AML-193 (cell line): Measurements from ENCODE around the gene BHLHE23.
"Not testable (repeated sequence)": the region's sequence is repeated elsewhere in the genome, so short reads cannot be mapped to it uniquely, and the experiment has no call there.

Experiments used
- DNase-seq, 2 experiments: peaks; one replicate each; lab custom pipeline; 2025; lab: John Stamatoyannopoulos, UW

BHLHE23 gene

DNA sequence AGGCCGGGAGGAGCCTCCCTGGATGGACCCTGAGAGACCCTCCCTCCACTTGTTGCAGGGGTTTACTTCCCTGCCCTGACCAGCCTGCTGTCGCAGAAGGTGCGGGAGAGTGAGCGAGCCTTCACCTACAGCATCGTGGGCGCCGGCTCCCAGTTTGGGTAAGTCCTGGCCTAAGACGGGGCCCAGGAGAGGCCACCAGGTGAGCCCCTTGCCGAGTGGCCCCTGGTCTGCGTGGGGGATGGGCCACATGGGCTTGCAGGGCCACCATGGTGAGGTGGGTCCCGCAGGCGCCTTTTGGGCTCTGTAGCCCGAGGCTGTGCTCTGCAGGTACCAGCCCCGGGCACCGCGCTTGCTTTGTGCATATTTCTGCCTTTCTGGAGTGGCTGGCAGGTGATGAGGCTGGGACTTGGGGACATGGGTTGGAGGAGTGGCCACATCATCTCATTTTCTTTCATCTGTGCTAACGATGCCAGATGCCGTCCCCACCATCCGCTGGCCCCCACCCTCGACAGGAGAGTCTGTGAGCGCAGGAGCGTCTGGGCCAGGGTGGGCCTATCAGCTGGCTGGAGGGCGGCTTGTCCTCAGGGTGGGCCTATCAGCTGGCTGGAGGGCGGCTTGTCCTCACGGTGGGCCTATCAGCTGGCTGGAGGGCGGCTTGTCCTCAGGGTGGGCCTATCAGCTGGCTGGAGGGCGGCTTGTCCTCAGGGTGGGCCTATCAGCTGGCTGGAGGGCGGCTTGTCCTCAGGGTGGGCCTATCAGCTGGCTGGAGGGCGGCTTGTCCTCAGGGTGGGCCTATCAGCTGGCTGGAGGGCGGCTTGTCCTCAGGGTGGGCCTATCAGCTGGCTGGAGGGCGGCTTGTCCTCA, 46.1 kb downstream of the BHLHE23 start:
- DNase-seq, result not testable (repeated sequence)

DNA sequence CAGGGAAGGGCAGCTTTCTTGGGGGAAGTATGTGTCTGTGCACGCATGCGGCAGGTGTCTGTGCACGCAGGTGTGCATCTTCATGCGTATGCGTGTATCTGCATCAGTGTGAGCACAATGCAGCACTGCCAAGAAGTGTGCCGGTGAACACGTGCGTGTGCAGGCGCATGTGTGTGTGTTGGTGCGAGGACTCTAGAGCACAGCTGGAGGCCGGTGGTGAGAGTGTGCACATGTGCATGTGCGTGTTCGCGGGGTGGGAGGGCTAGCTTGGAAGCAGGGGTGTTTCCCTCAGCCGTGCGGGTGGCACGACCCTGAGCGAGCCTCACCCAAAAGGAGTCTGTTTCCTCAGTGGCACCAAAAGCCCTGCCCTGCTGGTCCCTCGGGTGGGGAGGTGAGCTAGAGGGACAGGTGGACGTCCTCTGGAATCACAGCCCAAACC, 46.7 kb downstream of the BHLHE23 start:
- no peak for DNase-seq

DNA sequence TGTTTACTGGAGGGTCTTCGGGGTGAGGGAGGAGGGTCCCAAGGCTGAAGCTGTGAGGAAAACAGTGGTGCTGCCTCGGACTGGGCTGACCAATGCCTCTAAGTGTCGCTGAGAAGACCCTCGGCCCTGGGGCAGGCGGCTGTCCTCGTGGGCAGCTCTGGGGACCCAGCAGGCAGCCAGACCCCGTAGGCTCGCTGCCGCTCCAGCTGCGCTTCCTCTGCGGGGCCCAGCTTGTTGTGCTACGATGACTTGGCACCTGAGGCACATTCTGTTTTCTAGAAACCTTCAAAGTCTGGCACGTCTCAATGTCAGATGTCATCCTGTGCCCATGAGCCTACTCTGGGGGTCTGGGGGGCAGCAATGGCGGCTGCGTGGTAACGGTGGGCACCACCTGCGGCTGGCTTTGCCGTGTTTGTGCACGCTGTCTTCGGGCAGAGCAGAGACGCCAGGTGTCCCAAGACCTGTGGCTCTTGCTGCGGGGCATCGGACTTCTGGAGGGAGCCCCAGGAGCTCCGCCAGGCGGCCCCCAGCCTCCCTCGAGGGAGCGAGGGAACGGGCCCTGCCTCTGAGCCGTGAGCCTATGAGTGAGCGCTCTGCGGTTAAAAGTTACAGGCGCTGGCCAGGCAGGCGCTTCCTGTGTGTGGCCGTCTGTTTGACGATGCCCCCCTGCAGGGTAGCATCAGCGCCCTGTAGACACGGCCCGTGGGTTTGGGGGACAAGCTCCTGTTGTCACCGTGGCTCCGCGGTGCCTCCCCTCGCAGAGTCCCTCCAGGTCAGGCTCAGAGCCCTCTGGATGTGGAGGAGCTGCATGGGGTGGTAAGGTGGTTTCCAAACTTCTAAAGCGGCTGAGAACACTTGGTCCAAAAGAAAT, 47.4 kb downstream of the BHLHE23 start:
- DNase-seq, result no peak

DNA sequence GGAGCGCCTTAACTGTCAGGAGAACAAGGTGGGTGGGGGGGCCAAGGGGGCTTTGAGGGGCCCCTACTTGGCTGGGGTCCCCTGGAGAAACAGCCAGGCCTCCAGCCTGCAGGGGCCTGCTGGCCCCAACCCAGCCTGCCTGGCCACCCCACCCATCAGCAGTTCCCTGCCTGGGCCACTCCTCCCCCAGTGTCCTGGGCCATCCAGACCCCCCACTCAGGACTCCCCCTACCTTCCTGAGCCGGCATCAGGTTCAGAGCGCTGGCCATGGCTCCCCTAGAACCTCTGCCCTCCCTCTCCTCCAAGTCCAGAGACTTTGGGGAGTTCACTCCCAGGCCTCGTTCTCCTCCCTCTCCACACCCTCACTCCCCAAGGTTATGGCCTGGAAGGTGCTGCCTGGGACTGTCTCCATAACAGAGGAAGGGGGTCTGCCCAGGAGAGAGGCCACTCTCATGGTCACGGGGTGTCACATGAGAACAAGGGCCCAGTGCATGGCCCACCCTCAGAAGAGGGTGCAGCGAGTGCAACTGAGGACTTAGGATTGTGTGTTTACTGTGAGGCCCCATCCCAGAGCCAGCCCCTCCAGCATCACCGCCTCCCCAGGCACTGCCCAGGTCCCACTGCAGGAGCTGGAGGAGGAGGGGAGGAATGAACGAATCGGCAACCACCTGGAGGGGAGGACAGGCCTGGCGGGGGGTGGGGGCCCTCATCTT, 48.2 kb downstream of the BHLHE23 start:
- DNase-seq, result no peak

DNA sequence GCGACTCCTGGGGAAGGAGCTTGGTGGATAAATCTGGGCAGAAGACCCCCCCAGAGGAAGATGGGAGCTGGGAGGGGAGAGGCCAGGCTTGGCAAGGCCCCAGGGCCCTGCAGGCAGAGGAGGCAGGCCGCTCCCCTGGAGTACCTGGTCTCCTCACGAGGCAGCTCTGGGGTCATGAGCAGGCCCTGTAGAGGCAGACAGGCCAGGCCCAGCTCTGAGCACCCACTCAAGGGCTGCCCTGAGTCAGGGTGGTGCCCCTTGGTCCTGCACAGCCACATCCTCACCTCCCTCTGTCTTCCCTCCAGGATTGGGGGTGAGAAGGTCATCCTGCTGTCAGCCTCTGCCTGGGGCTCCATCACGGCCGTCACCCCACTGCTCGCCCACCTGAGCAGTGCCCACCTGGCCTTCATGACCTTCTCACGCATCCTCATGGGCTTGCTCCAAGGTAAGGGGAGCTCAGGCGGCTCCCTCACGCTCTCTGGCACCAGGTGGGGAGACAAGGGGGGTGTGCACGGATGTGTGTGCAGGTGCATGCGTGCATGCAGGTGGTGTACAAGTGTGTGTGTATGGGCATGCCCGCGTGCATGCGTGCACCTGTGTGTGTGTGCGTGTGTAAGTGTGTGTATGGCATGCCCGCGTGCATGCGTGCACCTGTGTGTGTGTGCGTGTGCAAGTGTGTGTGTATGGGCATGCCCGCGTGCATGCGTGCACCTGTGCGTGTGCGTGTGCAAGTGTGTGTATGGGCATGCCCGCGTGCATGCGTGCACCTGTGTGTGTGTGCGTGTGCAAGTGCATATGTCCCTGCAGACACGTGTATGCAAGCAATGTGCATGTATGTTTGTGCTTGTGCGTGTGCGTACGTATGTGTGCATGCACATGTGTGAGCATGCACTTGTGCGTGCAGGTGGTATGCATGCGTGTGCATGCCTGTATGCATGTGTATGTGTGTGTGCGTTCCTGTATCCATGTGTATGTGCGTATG, 49.3 kb downstream of the BHLHE23 start:
- DNase-seq, result no peak

DNA sequence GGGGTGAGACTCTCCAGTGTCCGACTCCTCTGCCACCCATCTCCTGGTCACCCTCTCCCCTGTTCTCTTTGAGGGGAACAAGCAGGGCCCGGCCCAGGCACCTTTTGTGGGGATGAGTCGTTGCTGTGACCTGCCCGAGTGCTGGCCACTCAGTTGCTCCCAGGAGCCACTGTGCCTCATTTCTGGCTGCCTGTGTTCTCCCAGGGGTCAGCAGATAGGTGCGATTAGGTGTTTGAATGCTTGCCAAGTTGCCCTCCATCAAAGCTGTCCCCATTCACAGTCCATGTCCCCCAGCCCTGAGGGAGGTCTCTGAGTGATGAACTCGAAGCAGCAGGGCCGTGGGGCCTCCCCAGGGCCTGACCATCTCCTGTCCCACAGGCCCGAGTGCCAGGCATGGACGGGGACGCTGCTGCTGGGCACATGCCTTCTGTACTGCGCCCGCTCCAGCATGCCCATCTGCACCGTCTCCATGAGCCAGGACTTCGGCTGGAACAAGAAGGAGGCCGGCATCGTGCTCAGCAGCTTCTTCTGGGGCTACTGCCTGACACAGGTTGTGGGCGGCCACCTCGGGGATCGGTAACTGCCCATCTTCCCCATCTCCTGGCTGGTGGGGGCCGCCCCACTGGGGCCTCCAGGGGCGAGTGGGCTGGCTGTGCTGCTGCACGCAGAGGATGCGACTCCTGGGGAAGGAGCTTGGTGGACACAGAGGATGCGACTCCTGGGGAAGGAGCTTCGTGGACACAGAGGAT, 50.2 kb downstream of the BHLHE23 start:
- no peak for DNase-seq
